Tongue (tissue), 2 donors: Measurements from ENCODE around the gene ATF1. TPM values are rescaled to one million over a fixed set of nuclear protein-coding genes. Genes with fewer than 3 reads are reported as not detected.
"Not testable (repeated sequence)": the region's sequence is repeated elsewhere in the genome, so short reads cannot be mapped to it uniquely, and the experiment has no call there.

Source experiments
- DNase-seq: peaks from one replicate; pipeline ENCODE4 v3.0.0-alpha.2; 2015
- total RNA-seq: library from RNA; depleted of rRNA; stranded (reverse); fragments of >200 nt; gene quantifications from one replicate; pipeline ENCODE4 v1.2.3, GENCODE V29; 2014

The ATF1 gene
- total RNA-seq, 1 donor from 2014 or later, result 42.3 TPM

DNA sequence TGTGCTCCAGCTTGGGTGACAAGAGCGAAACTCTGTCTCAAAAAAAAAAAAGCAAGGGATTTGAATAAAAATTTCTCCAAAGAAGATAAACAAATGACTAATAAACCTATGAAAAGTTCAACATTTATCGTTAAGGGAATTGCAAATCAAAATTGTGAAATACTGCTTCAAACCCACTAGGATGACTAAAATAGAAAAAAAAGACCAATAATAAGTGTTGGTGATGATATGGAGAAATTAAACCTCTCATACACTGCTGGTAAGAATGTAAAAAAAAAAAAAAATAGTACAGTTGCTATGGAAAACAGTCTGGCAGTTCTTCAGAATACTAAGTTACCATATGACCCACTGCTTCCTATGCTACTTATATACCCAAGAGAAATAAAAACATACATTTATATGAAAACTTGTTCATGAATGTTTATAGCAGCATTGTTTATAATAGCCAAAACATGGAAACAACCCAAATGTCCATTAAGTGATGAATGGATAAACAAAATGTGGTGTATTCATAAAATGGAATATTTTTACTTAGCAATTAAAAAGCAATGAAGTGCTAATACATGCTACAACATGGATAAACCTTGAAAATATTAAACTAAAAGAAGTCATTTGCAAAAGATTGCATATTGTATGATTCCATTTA, 39.5 kb downstream of the ATF1 start:
- DNase-seq, result no peak

DNA sequence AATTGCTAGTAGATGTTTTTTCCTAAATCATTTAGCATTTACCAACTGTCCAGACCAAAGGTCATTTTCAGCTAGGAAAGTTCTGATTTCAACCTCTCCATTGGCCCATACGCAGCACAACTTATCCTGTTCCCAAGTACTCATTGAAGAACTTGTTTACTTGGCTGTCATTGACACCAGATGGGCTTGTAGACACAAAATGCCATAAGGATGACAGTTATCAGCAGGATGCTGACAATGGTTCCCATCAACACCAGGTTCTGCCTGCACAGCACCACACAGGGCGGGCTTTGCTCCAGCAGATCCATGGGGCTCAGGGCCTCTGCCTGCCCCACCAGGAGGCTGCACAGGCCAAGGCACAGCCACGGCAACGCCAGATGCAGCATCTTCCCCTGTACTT, 42.3 kb downstream of the ATF1 start:
- no peak for DNase-seq

DNA sequence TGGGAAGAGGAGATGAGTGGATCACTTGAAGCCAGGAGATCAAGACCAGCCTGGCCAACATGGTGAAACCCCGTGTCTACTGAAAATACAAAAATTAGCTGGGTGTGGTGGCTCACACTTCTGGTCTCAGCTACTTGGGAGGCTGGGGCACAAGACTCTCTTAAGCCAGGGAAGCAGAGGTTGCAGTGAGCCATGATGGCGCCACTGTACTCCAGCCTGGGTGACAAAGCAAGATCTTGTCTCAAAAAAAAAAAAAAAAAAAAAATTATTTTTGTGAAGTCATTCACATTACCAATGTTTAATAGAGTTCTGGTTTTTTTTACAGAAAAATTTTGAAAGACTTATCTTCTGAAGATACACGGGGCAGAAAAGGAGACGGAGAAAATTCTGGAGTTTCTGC, 45.2 kb downstream of the ATF1 start:
- DNase-seq, result not testable (repeated sequence)

DNA sequence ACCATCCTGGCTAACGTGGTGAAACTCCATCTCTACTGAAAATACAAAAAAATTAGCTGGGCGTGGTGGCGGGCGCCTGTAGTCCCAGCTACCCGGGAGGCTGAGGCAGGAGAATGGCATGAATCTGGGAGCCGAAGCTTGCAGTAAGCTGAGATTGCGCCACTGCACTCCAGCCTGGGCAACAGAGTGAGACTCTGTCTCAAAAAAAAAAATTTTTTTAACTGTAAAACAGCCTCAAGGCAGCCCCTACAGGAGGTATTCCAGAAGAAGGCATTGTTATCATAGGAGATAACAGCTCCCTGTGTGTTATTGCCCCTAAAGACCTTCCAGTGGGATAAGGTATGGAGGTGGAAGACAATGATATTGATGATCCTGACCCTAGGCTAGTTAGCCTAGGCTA, 51.0 kb downstream of the ATF1 start:
- not testable (repeated sequence) for DNase-seq

DNA sequence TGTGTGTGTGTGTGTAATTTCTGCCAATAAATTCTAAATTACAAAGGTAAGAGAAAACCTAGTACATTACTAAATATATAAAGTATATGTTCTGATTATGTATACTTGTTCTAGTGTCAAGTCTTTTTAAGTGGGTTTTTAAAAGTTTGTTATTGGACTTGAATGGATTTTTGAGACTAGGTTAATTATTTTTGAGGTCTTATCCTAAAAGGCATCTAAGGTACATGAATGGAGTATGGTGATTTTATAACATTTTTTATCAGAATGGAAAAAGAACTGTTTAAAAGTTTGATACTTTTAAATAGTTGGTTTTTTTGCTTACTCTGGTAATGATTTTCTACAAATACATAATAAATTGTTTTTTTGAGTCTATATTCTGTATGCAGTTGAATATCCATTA, 56.3 kb downstream of the ATF1 start:
- DNase-seq, result no peak

DNA sequence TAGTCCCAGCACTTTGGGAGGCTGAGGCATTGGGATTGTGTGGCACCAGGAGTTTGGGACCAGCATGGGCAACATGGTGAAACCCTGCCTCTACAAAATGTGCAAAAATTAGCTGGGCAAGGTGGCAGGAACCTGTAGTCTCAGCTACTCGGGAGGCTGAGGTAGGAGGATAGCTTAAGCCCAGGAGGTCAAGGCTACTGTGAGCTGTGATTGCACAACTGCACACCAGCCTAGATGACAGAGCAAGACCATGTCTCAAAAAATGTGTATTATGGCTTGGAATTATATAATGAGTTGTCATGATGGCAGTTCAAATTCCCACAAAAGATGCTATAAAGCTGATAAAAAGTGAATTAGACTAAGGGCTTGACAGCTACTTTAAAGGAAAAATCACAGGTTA, 58.2 kb downstream of the ATF1 start:
- DNase-seq, result no peak

DNA sequence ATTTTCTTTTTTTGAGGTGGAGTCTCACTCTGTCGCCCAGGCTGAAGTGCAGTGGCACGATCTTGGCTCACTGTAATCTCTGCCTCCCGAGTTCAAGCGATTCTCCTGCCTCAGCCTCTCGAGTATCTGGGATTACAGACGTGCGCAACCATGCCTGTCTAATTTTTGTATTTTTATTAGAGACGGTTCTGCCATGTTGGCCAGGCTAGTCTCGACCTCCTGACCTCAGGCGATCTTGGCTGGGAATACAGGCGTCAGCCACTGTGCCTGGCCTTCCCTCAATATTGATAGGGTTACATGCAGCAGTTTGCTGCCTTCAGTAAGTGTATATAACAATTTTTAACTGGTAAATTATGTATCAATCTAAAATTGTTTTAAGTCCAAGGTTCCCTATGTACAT, 59.8 kb downstream of the ATF1 start:
- DNase-seq, result not testable (repeated sequence)

DNA sequence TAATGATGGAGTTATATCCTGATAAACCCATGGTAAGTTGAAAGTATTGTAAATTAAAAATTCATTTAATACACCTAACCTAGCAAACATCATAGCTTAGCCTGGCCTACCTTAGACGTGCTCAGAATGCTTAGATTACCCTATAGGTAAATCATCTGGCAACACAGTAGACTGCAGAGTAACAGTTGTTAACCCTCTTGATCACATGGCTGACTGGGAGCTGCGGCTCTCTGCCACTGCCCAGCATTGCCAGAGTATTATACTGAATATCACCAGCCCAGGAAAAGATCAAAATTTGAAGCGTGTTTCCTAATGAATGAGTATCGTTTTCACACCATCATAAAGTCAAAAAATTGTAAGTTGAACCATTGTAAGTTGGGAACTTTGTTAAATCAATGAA, 61.0 kb downstream of the ATF1 start:
- DNase-seq, result no peak

DNA sequence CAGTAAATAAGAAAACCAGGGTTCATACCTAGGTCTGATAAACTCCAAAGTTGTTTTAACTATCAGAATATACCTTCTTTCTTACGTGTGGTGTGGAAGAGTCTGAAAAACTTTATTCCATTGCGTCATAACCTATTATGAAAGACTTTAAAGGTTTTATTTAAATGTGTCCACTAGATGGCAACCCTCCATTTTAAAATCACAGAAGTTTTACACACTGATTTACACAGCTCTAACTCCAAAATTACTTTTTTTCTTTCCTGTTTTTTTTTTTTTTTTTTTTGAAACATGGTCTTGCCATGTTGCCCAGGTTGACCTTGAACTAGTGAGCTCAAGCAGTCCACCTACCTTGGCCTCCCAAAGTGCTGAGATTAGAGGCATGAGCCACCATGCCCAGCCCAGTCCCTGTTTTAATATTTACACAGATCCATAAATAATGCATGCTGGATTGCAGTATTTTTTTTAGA, 61.5 kb downstream of the ATF1 start:
- DNase-seq, result peak; percentile 87

DNA sequence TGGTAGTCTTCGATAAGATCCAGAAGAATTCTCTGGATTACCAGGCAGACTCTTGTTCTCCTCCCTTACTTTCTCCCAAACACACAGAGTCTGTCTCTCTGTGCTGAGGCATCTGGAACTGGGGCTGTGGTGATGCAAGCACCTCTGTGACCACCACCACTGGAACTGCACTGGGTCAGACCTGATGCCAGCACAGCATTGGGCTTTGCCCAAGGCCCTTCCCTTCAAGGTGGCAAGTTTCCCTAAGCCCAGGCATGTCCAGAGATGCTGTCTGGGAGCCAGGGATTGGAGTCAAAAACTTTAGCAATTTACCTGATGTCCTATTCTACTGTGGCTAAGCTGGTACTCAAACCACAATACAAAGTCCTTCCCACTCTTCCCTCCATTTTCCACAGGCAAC, 64.2 kb downstream of the ATF1 start:
- no peak for DNase-seq

DNA sequence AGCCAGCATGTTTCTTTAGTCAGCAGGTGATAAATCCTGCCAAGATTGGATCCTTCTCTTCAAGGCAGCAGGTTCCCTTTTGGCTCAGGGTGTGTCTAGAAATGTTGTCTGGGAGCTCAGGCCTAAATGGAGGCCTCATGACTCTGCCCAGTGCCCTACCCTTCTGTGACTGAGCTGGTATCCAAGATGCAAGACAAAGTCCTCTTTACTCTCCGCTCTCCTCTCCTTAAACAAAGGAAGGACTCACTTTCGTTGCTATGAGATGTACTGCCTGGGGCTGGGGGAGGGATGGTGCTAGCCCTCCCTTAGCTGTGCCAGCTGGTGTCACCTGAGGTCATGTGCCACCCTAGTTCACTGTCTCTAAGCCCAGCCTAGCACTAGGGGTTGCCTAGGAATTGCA, 65.0 kb downstream of the ATF1 start:
- DNase-seq, result no peak

DNA sequence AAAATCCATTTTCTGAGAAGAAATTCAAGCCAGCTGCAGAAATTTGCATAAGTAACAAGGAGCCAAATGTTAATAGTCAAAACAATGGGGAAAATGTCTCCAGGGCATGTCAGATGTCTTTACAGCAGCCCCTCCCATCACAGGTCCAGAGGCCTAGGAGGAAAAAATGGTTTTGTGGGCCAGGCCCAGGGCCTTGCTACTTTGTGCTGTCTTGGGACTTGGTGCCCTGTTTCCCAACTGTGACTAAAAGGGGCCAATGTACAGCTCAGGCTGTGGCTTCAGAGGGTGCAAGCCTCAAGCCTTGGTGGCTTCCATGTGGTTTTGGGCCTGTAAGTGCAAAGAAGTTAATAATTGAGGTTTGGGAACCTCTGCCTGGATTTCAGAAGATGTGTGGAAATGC, 69.9 kb downstream of the ATF1 start:
- DNase-seq, result not testable (repeated sequence)

DNA sequence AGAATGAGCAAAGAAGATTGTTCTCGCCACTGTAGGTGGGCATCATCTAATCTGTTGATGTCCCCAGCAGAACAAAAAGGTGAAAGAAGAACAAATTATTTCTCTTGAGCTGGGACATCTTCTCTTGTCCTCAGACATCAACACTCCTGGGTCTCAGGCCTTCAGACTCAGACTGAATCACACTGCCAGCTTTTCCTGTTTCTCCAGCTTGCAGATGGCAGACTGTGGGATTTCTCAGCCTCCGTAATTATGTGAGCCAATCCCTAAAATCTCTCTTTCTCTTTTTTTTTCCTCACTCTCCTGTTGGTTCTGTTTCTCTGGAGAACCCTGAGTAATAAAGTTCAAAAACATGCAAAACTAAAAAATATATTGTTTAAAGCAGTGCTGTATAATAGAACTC, 75.1 kb downstream of the ATF1 start:
- DNase-seq, result no peak

DNA sequence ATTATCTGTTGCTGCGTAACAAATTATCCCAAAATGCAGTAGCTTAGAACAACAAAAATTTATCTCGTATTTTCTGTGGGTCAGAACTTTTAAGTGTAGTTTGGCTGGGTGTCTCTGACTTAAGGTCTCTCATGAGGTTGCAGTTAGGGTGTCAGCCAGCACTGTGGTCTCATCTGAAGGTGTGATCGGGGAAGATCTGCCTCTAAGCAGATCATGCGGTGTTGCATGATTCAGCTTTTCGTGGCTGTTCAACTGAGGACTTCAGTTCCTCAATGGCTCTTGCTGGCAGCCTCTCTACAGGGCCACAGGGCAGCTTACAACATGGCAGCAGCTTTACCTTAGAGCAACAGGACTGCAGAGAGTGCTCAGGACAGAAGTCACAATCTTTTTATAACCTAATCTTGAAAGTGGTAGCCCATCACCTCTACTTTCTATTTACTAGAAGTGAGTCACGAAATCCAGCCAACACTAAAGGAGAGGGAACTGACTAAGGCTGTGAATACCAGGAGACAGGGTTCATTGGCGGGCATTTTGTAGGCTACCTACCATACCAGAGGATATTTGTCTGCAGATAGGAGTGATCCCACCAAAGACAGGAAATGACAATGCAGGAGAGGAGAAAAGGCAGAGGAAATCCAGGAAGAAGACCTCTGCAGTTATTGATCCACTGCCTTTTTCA, 77.0 kb downstream of the ATF1 start:
- no peak for DNase-seq

DNA sequence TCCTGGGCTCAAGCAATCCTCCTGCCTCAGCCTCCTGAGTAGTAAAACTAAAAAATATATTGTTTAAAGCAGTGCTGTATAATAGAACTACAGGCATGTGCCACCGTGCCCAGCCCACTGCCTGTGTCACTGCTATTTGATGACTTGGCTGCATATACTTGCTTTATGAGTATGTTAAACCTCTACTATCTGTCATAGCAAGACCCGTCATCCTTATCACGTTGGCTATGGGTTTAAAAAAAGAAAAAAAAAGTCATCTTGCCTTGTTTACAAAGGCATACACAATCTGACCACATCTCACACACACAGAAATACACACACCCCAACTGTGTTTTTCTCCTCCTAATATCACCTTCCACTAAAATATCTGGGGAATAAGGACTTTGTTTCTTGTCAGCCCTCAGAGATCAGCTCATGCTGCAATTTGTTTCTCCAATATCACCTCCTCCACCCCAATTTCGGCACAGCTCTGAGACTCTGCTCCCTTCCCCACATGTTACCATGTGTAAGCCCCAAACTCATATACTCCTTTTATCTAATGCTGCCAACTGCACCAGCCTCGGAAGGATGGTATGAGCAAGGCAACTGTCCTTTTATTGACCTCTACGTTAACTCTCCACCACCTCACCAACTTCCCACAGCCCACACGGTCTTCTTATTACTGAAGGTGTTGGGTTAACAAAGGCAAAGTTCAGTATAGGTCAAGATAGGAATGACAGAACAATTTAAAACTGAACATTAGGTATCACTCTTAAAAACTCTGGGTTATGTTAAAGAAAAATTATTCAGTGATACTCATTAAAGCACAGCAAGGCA, 78.0 kb downstream of the ATF1 start:
- no peak for DNase-seq

DNA sequence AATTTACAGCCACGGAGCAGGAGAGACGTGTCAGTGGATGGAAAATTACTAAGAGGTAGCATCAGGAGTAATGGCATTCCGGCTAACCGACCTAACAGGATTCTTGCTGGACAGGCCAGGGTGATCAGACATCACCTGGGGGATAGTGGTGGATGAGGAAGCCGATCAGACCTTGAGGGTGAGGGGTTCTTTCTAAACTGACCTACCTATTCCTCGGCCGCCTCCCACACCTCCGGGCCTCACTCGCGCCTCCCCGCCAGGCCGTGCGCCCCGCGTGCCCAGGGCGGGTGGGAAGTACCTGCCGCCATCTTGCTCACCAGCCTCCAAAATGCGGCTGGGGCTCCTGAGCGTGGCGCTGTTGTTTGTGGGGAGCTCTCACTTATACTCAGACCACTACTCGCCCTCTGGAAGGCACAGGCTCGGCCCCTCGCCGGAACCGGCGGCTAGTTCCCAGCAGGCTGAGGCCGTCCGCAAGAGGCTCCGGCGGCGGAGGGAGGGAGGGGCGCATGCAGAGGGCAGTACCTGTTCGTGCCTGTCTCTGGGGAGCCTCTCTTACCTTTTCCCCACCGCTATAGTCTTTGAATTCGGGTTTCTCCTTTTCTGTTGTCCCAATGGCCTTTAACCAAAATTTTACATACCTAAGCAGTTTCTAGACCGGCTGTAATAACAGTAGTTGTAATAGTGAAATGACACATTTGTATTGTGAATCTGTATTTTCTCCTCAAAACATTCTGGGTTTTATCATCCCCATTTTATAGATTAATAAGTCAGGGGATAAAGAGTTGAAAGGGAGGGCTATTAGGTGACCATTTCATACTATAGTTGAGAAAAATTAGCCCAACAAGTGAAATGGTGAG, 79.0 kb downstream of the ATF1 start, which contains the start of gene TMPRSS12:
TMPRSS12 (plus strand) TSS at position 290 of the 857 bp plus-strand sequence; CDS start at position 329, 39 bp downstream.
- DNase-seq, result no peak

DNA sequence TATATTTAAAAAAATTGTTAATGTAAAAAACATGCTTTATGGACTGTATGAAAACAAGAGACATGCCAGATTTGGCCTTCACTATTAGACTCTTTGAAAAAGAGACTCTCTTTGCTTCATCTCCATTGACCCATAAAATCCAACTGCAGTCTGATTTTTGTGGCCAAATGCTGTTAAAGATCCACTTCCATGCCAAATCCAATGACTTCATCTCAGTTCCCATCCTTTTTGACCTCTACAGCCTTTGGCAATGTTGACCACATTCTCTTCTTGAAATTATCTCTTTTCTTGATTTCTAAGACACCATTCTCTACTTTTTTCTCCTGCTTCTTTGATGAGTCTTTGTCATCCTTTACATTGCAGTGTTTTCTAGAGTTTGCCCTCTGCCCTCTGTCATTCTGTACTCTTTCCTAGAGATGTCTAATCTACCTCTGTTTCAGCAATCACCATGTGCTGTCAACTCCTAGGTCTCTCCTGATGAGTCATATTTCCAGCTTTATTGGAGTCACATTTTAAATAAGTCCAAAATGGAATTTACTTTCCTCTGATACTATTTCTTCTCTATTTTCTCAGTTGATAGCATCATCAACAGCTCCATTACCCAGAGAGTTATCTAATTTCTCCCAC, 81.2 kb downstream of the ATF1 start:
- DNase-seq, result no peak

DNA sequence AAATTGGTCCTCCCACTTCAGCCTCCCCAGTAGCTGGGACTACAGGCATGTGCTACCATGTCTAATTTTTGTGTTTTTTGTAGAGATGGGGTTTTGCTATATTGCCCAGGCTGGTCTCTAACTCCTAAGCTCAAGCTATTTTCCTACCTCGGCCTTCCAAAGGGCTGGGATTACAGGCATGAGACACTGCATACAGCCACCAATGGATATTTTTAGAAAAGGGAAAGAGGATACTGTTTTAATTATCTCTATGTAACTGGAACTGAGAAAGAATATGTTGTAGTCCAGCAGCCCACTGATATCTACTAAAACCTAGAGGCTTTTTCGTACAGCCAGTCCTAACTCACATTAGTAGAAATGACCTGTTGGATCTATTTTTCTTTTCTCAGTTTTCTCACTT, 85.1 kb downstream of the ATF1 start:
- peak; percentile 21 for DNase-seq

DNA sequence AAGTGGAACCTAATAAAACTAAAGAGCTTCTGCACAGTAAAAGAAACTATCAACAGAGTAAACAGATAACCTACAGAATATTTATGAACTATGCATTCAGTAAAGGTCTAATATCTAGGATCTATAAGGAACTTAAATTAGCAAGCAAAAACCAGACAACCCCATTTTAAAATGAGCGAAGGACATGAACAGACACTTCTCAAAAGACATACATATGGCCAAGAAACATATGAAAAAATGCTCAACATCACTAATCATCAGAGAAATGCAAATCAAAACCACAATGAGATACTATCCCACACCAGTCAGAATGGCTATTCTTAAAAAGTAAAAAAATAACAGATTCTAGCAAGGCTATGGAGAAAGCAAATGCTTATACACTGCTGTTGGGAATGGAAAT, 91.3 kb downstream of the ATF1 start:
- not testable (repeated sequence) for DNase-seq

DNA sequence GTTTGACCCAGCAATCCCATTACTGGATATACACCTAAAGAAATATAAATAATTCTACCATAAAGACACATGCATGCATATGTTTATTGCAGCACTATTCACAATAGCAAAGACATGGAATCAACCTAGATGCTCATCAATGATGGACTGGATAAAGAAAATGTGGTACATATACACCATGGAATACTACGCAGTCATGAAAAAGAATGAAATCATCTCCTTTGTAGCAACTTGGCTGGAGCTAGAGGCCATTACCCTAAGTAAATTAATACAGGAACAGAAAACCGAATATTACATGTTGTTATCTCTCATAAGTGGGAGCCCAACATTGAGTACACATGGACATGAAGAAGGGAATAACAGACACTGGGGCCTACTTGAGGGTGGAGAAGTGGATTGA, 91.8 kb downstream of the ATF1 start:
- not testable (repeated sequence) for DNase-seq

DNA sequence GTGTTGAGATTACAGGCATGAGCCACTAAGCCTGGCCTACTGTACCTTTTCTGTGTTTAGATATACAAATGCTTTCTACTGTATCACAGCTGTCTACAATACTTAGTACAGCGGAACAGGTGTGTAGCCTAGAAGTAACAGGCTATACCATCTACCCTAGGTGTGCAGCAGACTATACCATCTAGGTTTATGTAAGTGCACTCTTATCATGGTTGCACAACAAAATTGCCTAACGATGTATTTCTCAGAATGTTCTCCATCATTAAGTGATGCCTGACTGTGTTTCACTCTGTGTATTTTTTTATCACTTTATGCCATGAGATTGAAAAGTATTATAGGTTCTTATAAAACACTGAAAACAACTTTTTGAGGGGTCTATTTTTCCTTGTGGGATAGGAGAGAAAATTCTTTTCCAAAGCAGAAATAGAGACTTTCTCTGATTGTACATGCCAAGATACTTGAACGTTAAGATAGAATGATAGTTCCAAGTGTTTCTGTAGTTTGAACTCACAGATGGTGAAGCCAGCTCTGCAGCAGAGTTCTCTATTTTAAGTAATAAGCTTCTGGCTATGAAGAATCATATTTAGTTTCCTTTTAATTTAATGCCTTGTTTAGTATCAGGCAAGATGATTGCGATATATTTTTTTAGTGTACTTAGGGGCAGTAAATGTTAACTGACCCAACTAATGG, 95.9 kb downstream of the ATF1 start:
- DNase-seq, result no peak
